PC-3 (cell line): ENCODE measurements around the gene MEI4.

Experiments
- CTCF ChIP-seq: fragments of 300-600 bp; sonication (generic); conservative IDR thresholded peaks from 2 replicates; pipeline ENCODE4 v1.5.1; 2017; ENCODE audit warnings: antibody characterized with exemption, low read depth, mild to moderate bottlenecking, low read length
- EZH2 ChIP-seq: fragments of 300-600 bp; sonication (generic); IDR thresholded peaks from one replicate; pipeline ENCODE4 v1.6.1; 2017; ENCODE audit warnings: antibody characterized with exemption, mild to moderate bottlenecking, low read length; ENCODE audit not compliant: unreplicated experiment

GRCh38 chr6:77879527-77879926, 226.7 kb downstream of the MEI4 start:
- no peak for TF ChIP-seq CTCF
- TF ChIP-seq EZH2, result no peak
